ENCODE measurements around the gene CDPF1. TPM values are rescaled to one million over a fixed set of nuclear protein-coding genes. Genes with fewer than 3 reads are reported as not detected.
A peak's percentile ranks its signal among the peaks of the same experiment; 100 is the strongest.

Gene CDPF1
- total and polyA plus RNA-seq, 2 donors (not counting 3 experiments of a cell fraction or from before 2014, with no cell fraction given) = 9.7 to 9.9 TPM

DNA sequence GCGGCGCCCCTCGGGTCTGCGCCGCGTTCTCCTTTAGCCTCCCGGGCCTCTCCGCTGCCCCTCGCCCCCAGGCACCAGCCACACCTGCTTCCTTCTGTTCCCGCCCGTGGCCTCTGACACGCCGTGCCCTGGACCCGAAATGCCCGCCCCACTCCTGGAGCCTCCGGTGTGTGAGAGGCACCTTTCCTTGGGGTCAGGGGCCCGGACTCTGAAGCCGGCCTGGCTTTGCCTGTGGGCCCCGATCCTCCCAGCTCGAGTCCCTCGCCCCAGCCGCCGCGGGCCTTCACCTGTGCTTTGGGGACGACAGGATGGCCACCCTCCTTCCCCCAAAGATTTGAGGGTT is 661 bp upstream of the CDPF1 start:
- H3K27ac ChIP-seq (ENCODE audit: insufficient read depth, low read depth, low read length) = no peak overlapping the region
- intact Hi-C loops (cut with micrococcal nuclease) = loop anchor here (1.0 to 5.0 kb wide), 3 partner anchors 17 to 101 kb away; partner anchors contain the start of gene GTSE1

More for the DNA sequence above, 661 bp upstream of the CDPF1 start:
- no peaks in the 10 kb centered on the region for H3K9me1 ChIP-seq (replicated peaks; ENCODE audit: control insufficient read depth, extremely low read depth, insufficient read depth, low read length)
- no peak for FAIRE-seq
- no peaks in the 10 kb centered on the region for H3K9me3 ChIP-seq (replicated peaks; ENCODE audit: control insufficient read depth, insufficient read depth, low read length)
- peak overlapping the region; percentile 79 for H3K4me2 ChIP-seq (ENCODE audit: insufficient read depth, low read length)
- H3K79me2 ChIP-seq (ENCODE audit: control insufficient read depth, insufficient read depth, low read length) = peaks cover 1% of the 10 kb centered on the region
- ChIA-PET CTCF (interaction anchor here (0.9 to 1.8 kb wide), 7 partner anchors 11 to 128 kb away, joined by 3 to 11 read pairs (median 3); partner anchors contain the start of genes GTSE1, PKDREJ and TTC38), POLR2A (interaction anchor here (0.9 to 1.3 kb wide), 2 partner anchors 17 to 30 kb away, joined by 4 to 6 read pairs; partner anchors contain the start of gene TTC38)
- H4K20me1 ChIP-seq (replicated peaks; ENCODE audit: control insufficient read depth, extremely low read depth, insufficient read depth, low read length) = no peaks in the 10 kb centered on the region
- dilution Hi-C loops (cut with MboI; ENCODE audit: extremely low pct_ligation_motif_present, low sequenced_read_pairs) = no loop called here
- H2AFZ ChIP-seq (ENCODE audit: low read depth, low read length) = peak overlapping the region; percentile 97
- DNase-seq (ENCODE audit: low read depth, low spot score) = no peak
- peaks cover 6% of the 10 kb centered on the region for H3K4me1 ChIP-seq (ENCODE audit: control insufficient read depth, extremely low read depth, insufficient read depth, low read length)
- no peaks in the 10 kb centered on the region for H3K27me3 ChIP-seq (ENCODE audit: control insufficient read depth in 2 of 2, insufficient read depth in 2 of 2, low read length in 2 of 2)
- BruUV-seq (replicated peaks) = no TSS peak
- no peaks in the 10 kb centered on the region for H3K36me3 ChIP-seq (ENCODE audit: control insufficient read depth in 2 of 2, extremely low read depth in 1 of 2, insufficient read depth in 2 of 2, low read length in 2 of 2)
- TF ChIP-seq MYC (IDR thresholded peaks at IDR 0.05; ENCODE audit: low read depth, low read length) (no peak), FOS (IDR thresholded peaks at IDR 0.05; ENCODE audit: borderline replicate concordance, insufficient read depth, low read length) (no peak), JUN (IDR thresholded peaks at IDR 0.05; ENCODE audit: borderline replicate concordance, insufficient read depth, insufficient read length, low read depth) (no peak), POLR2AphosphoS5 (IDR thresholded peaks at IDR 0.05; ENCODE audit: insufficient read depth, low read depth, low read length) (no peak), POLR2A (IDR thresholded peaks at IDR 0.05; ENCODE audit: low read depth, low read length) (no peak), EZH2 (IDR thresholded peaks at IDR 0.05; ENCODE audit: borderline replicate concordance, low read depth, low read length, severe bottlenecking) (no peak), GATA2 (IDR thresholded peaks at IDR 0.05; ENCODE audit: insufficient read depth, insufficient read length, low read depth, low read length) (no peak)
- TF ChIP-seq, protein P1, sequence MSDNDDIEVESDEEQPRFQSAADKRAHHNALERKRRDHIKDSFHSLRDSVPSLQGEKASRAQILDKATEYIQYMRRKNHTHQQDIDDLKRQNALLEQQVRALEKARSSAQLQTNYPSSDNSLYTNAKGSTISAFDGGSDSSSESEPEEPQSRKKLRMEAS (IDR thresholded peaks at IDR 0.05; ENCODE audit: insufficient read depth, insufficient read length) = no peak
- TF ChIP-seq, protein P2, sequence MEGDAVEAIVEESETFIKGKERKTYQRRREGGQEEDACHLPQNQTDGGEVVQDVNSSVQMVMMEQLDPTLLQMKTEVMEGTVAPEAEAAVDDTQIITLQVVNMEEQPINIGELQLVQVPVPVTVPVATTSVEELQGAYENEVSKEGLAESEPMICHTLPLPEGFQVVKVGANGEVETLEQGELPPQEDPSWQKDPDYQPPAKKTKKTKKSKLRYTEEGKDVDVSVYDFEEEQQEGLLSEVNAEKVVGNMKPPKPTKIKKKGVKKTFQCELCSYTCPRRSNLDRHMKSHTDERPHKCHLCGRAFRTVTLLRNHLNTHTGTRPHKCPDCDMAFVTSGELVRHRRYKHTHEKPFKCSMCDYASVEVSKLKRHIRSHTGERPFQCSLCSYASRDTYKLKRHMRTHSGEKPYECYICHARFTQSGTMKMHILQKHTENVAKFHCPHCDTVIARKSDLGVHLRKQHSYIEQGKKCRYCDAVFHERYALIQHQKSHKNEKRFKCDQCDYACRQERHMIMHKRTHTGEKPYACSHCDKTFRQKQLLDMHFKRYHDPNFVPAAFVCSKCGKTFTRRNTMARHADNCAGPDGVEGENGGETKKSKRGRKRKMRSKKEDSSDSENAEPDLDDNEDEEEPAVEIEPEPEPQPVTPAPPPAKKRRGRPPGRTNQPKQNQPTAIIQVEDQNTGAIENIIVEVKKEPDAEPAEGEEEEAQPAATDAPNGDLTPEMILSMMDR (IDR thresholded peaks at IDR 0.05; ENCODE audit: extremely low read depth in 1 of 2, insufficient read depth in 1 of 2, low read depth in 1 of 2, low read length in 2 of 2) = no peak
- H3K4me3 ChIP-seq (replicated peaks in 1 of 3; ENCODE audit: insufficient read depth in 1 of 3, low read depth in 1 of 3, low read length in 3 of 3) = peak overlapping the region; percentile 55 to 88 (median 67)
- peak overlapping the region; percentile 83 for H3K9ac ChIP-seq (replicated peaks; ENCODE audit: extremely low read depth, insufficient read depth, low read length)

Data from endothelial cell of umbilical vein (primary cell).